Stomach smooth muscle (tissue), 2 donors: ENCODE results near the gene CHADL.
"Not testable (repeated sequence)": the region's sequence is repeated elsewhere in the genome, so short reads cannot be mapped to it uniquely, and the experiment has no call there.

Experiments
- H3K27ac ChIP-seq: one replicate; pipeline ENCODE4 v1.7.0; 2013; ENCODE audit warnings: mild to moderate bottlenecking, low read length, inconsistent platforms
- H3K27me3 ChIP-seq, 2 donors: one replicate each; pipeline ENCODE4 v1.7.0; 2013; ENCODE audit warnings: low read length in 2 of 2; ENCODE audit not compliant: insufficient read depth in 2 of 2, control insufficient read depth in 1 of 2
- H3K36me3 ChIP-seq, 2 donors: one replicate each; pipeline ENCODE4 v1.7.0; 2013; ENCODE audit warnings: low read length in 2 of 2; ENCODE audit not compliant: control insufficient read depth in 2 of 2, insufficient read depth in 2 of 2
- H3K4me1 ChIP-seq: one replicate; pipeline ENCODE4 v1.7.0; 2013; ENCODE audit warnings: low read length; ENCODE audit not compliant: control insufficient read depth, insufficient read depth
- H3K4me3 ChIP-seq, 2 donors: one replicate each; pipeline ENCODE4 v1.7.0; 2013; ENCODE audit warnings: low read length in 2 of 2
- H3K9ac ChIP-seq, 2 donors: one replicate each; pipeline ENCODE4 v1.7.0; 2013; ENCODE audit warnings: low read length in 2 of 2, mild to moderate bottlenecking in 1 of 2
- H3K9me3 ChIP-seq, 2 donors: one replicate each; pipeline ENCODE4 v1.7.0; 2013; ENCODE audit warnings: low read length in 2 of 2; ENCODE audit not compliant: control insufficient read depth in 2 of 2
- donor health status: healthy.
- donor health status: Pancreatic carcinoma.

Gene CHADL

GRCh38 chr22:41181349-41182241 lies 59.1 kb downstream of the CHADL start:
- no peak overlapping the region for H3K27ac ChIP-seq
- H3K36me3 ChIP-seq, result peaks cover 11 to 24% of the 10 kb centered on the region in 2 donors
- no peak overlapping the region for H3K9ac ChIP-seq
- no peaks in the 10 kb centered on the region for H3K9me3 ChIP-seq
- no peaks in the 10 kb centered on the region for H3K4me1 ChIP-seq
- no peak overlapping the region for H3K4me3 ChIP-seq
- no peaks in the 10 kb centered on the region for H3K27me3 ChIP-seq

GRCh38 chr22:41180926-41181325 lies 59.8 kb downstream of the CHADL start:
- Histone ChIP-seq H3K9me3 (no peaks in the 10 kb centered on the region), H3K36me3 (peaks cover 13 to 30% of the 10 kb centered on the region in 2 donors), H3K9ac (no peak overlapping the region), H3K27me3 (no peaks in the 10 kb centered on the region), H3K4me3 (no peak overlapping the region), H3K27ac (no peak overlapping the region), H3K4me1 (no peaks in the 10 kb centered on the region)

GRCh38 chr22:41180362-41180761 lies 60.4 kb downstream of the CHADL start:
- H3K9me3 ChIP-seq, H3K27ac ChIP-seq, H3K9ac ChIP-seq, H3K4me3 ChIP-seq, H3K4me1 ChIP-seq, H3K27me3 ChIP-seq: not testable (repeated sequence)
- peaks cover 18 to 35% of the 10 kb centered on the region in 2 donors for H3K36me3 ChIP-seq
